ENCODE results near the gene TCF7L2. TPM values are rescaled to one million over a fixed set of nuclear protein-coding genes. Genes with fewer than 3 reads are reported as not detected.

Gene TCF7L2
- total RNA-seq (10 to 100 TPM; 30.0 to 32.3 TPM), polyA plus RNA-seq (10 to 100 TPM in 1 of 2 donors, 1 to 10 TPM in 1; 9.1 to 12.7 TPM)
- long read RNA-seq, donor 1, partial matches to known transcripts, result 0 of 2 reads
- long read RNA-seq, donor 1, other reads (novel, unspliced or antisense), result 0 of 2 reads
- long read RNA-seq, donor 2, result 0 reads
- long read RNA-seq, donor 3, partial matches to known transcripts, result 0 of 1 reads
- long read RNA-seq, donor 3, other reads (novel, unspliced or antisense), result 0 of 1 reads
- long read RNA-seq, donor 4, result 0 reads
- long read RNA-seq, donor 5, partial matches to known transcripts, result 7 of 9 reads
- long read RNA-seq, donor 5, other reads (novel, unspliced or antisense), result 0 of 9 reads

- ATAC-seq (ENCODE audit: insufficient read depth, low FRiP score) (peak; percentile 79), DNase-seq (peak; percentile 99)
- H3K27ac ChIP-seq (ENCODE audit: low read depth in 1 of 2, low read length in 1 of 2), result peak within 1 kb of the TSS; percentile 91 to 96
- TF ChIP-seq CTCF (IDR thresholded peaks at IDR 0.05; ENCODE audit: control extremely low read depth, extremely low read depth), result no peak
- no peaks in the 10 kb centered on the region for H3K27me3 ChIP-seq (ENCODE audit: control insufficient read depth in 3 of 3, insufficient read depth in 3 of 3, low read length in 2 of 3)
- WGBS, 2 donors, result 0 to 1% methylated on average over 30 to 39 of the region's 39 CpGs
- H3K9me3 ChIP-seq (ENCODE audit: control insufficient read depth in 4 of 4, insufficient read depth in 3 of 4, low read length in 3 of 4), result no peaks in the 10 kb centered on the region
- no peaks in the 10 kb centered on the region for H3K36me3 ChIP-seq (ENCODE audit: control insufficient read depth in 4 of 4, insufficient read depth in 4 of 4, low read length in 4 of 4)
- H3K4me1 ChIP-seq (ENCODE audit: control insufficient read depth in 5 of 5, insufficient read depth in 5 of 5, low read length in 5 of 5), result peaks cover 3 to 45% (median 26%) of the 10 kb centered on the region in 5 donors
- H3K4me3 ChIP-seq, result peak within 1 kb of the TSS; percentile 88
- peak within 1 kb of the TSS; percentile 39 to 89 for H3K9ac ChIP-seq (ENCODE audit: insufficient read depth in 1 of 2, low read length in 2 of 2)
Measured at GRCh38 chr10:112949875-112950507, at the start of gene TCF7L2. Gene TCF7L2 (plus strand): TSS chr10:112950247. CDS start chr10:112950757, 510 bp downstream.

DNA sequence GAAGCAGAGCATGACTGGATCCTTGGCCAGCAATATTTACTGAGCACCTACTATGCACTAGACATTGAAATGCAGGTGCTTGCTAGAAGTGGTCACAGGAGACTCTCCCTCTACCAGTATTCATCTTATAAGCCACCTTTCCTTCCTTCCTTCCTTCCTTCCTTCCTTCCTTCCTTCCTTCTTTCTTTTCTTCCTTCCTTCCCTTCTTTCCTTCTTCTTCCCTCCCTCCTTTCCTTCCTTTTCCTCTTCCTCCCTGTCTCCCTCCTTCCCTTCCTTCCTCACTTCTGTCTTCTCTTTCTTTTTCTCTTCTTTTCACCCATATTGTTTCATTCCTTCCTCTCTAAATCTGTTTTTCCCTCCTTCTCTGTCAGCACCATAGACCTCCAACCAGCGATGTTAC is 47.3 kb upstream of the TCF7L2 start:
- Histone ChIP-seq H3K4me1 (ENCODE audit: control insufficient read depth in 5 of 5, insufficient read depth in 5 of 5, low read length in 5 of 5) (peaks cover 0 to 12% (median 0%) of the 10 kb centered on the region in 5 donors), H3K9me3 (ENCODE audit: control insufficient read depth in 4 of 4, insufficient read depth in 3 of 4, low read length in 3 of 4) (no peaks in the 10 kb centered on the region), H3K36me3 (ENCODE audit: control insufficient read depth in 4 of 4, insufficient read depth in 4 of 4, low read length in 4 of 4) (no peaks in the 10 kb centered on the region), H3K9ac (ENCODE audit: insufficient read depth in 1 of 2, low read length in 2 of 2) (no peak overlapping the region), H3K27ac (ENCODE audit: low read depth in 1 of 2, low read length in 1 of 2) (no peak overlapping the region), H3K27me3 (ENCODE audit: control insufficient read depth in 3 of 3, insufficient read depth in 3 of 3, low read length in 2 of 3) (no peaks in the 10 kb centered on the region), H3K4me3 (no peak overlapping the region)
- DNase-seq (no peak), ATAC-seq (ENCODE audit: insufficient read depth, low FRiP score) (no peak)
- TF ChIP-seq CTCF (IDR thresholded peaks at IDR 0.05; ENCODE audit: control extremely low read depth, extremely low read depth), result no peak
- 98 to 100% methylated on average over 1 of the region's 1 CpG for WGBS, 2 donors

DNA sequence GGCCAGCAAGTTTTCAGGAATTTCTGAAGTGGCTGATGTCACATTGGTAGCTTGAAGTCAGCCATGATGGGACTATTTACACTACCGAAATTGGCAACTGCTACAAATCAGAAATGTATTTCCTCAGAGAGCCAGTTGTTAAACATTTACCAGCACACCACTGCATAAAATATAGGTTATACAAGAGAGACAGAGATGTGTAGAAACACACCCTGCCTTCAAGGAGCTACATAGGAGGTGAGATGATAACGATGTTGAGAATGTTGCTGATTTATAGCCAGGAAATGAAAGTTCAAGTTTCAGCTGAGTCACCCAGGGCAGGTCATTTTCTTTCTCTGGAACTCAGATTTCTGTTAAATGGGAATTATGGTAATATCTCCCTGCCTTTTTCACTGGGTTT is 46.0 kb upstream of the TCF7L2 start:
- 64% methylated on average over 2 of the region's 2 CpGs for WGBS, 2 donors
- no peak overlapping the region for H3K9ac ChIP-seq (ENCODE audit: insufficient read depth in 1 of 2, low read length in 2 of 2)
- H3K4me3 ChIP-seq, result no peak overlapping the region
- H3K27me3 ChIP-seq (ENCODE audit: control insufficient read depth in 3 of 3, insufficient read depth in 3 of 3, low read length in 2 of 3), result no peaks in the 10 kb centered on the region
- DNase-seq, result no peak
- peaks cover 0 to 5% (median 0%) of the 10 kb centered on the region in 5 donors for H3K4me1 ChIP-seq (ENCODE audit: control insufficient read depth in 5 of 5, insufficient read depth in 5 of 5, low read length in 5 of 5)
- no peaks in the 10 kb centered on the region for H3K36me3 ChIP-seq (ENCODE audit: control insufficient read depth in 4 of 4, insufficient read depth in 4 of 4, low read length in 4 of 4)
- ATAC-seq (ENCODE audit: insufficient read depth, low FRiP score), result no peak
- no peaks in the 10 kb centered on the region for H3K9me3 ChIP-seq (ENCODE audit: control insufficient read depth in 4 of 4, insufficient read depth in 3 of 4, low read length in 3 of 4)
- H3K27ac ChIP-seq (ENCODE audit: low read depth in 1 of 2, low read length in 1 of 2), result no peak overlapping the region
- no peak for TF ChIP-seq CTCF (IDR thresholded peaks at IDR 0.05; ENCODE audit: control extremely low read depth, extremely low read depth)
